H1 (cell line): Measurements from ENCODE around the gene CRADD. TPM values are rescaled to one million over a fixed set of nuclear protein-coding genes. Genes with fewer than 3 reads are reported as not detected.

Experiments used
- ATF3 ChIP-seq: IDR thresholded peaks from 2 replicates; pipeline ENCODE4 v1.6.1; 2011; ENCODE audit warnings: low read depth, mild to moderate bottlenecking, low read length; ENCODE audit not compliant: insufficient read depth
- CHD7 ChIP-seq: fragments of 300-600 bp; sonication (generic); IDR thresholded peaks from 2 replicates; pipeline ENCODE4 v1.7.1; 2012; ENCODE audit warnings: low read length, moderate library complexity, mild to moderate bottlenecking, inconsistent platforms; ENCODE audit not compliant: insufficient replicate concordance
- CTBP2 ChIP-seq: IDR thresholded peaks from 2 replicates; pipeline ENCODE4 v1.7.0; 2011; ENCODE audit warnings: borderline replicate concordance, mild to moderate bottlenecking, moderate library complexity, mixed read lengths, low read length; ENCODE audit not compliant: insufficient read depth, insufficient read length
- FOSL1 ChIP-seq: IDR thresholded peaks from 2 replicates; pipeline ENCODE4 v1.6.1; 2011; ENCODE audit warnings: mild to moderate bottlenecking, low read depth, low read length, moderate library complexity; ENCODE audit not compliant: insufficient read depth
- GABPA ChIP-seq: IDR thresholded peaks from 2 replicates; pipeline ENCODE4 v1.6.1; 2011; ENCODE audit warnings: mild to moderate bottlenecking, low read length, moderate library complexity, borderline replicate concordance; ENCODE audit not compliant: insufficient read depth
- RBBP5 ChIP-seq: IDR thresholded peaks from 2 replicates; pipeline ENCODE4 v1.7.1; 2012; ENCODE audit warnings: low read depth, mild to moderate bottlenecking, inconsistent platforms, low read length, moderate library complexity, borderline replicate concordance
- SIRT6 ChIP-seq: IDR thresholded peaks from one replicate; pipeline ENCODE4 v1.7.1; 2012; ENCODE audit warnings: low read length, inconsistent platforms
- SP4 ChIP-seq: IDR thresholded peaks from 2 replicates; pipeline ENCODE4 v1.6.1; 2012; ENCODE audit warnings: low read length, inconsistent platforms
- SRF ChIP-seq: IDR thresholded peaks from 2 replicates; pipeline ENCODE4 v1.6.1; 2011; ENCODE audit warnings: mild to moderate bottlenecking, low read depth, low read length, moderate library complexity
- TCF12 ChIP-seq: IDR thresholded peaks from 2 replicates; pipeline ENCODE4 v1.6.1; 2011; ENCODE audit warnings: low read depth, mild to moderate bottlenecking, low read length
- TEAD4 ChIP-seq: IDR thresholded peaks from 2 replicates; pipeline ENCODE4 v1.6.1; 2012; ENCODE audit warnings: low read depth, low read length, inconsistent platforms, mixed read lengths
- YY1 ChIP-seq: IDR thresholded peaks from 2 replicates; pipeline ENCODE4 v1.6.1; 2011; ENCODE audit warnings: low read depth, mild to moderate bottlenecking, low read length
- polyA plus RNA-seq, 7 experiments: library from polyadenylated mRNA; depleted of rRNA in 3 of 7; stranded (reverse) in 5 of 7; unstranded in 2 of 7; fragments of >200 nt in 5 of 7; fragments of 200-250 nt in 2 of 7; gene quantifications; 1 replicate in 5 of 7; 2 replicates in 1 of 7; 4 replicates in 1 of 7; pipeline versions ENCODE4 v1.2.1 to v1.2.3, GENCODE V29; 2011 to 2013; ENCODE audit warnings: missing spikeins in 2 of 7, mixed read lengths in 2 of 7
- total RNA-seq: library from RNA; stranded (reverse); fragmentation: NEBNext Ultra II Directional; extraction: Animal tissue kit (Norgen Biotek cat#: 25700); gene quantifications from 2 replicates; pipeline ENCODE4 v1.2.1, GENCODE V29; 2021

The CRADD gene
- total and polyA plus RNA-seq, 2 of the 8 experiments (the other 6 are each of a cell fraction or from before 2014, with no cell fraction given): 8.1 to 15.4 TPM

GRCh38 chr12:93750056-93750455 lies 72.9 kb downstream of the CRADD start (continued):
- TF ChIP-seq CHD7 (no peak), CTBP2 (no peak), FOSL1 (no peak), TEAD4 (no peak), SRF (no peak), ATF3 (no peak), SIRT6 (no peak), YY1 (no peak), SP4 (no peak), GABPA (no peak), RBBP5 (no peak), TCF12 (no peak)
